Mammary epithelial cell (primary cell): ENCODE data around the gene CERS1.

Experiments
- CTCF ChIP-seq, 2 donors: IDR thresholded peaks in 1 of 2; conservative IDR thresholded peaks in 1 of 2; 2 replicates each; pipeline ENCODE4 v1.5.1; 2011 to 2012; ENCODE audit warnings: inconsistent platforms in 2 of 2, low read length in 2 of 2, mild to moderate bottlenecking in 2 of 2, control low read depth in 1 of 2, low read depth in 1 of 2; ENCODE audit not compliant: insufficient read depth in 1 of 2; ENCODE audit errors: extremely low read depth in 1 of 2
- EZH2 ChIP-seq: IDR thresholded peaks from 2 replicates; pipeline ENCODE4 v1.6.1; 2012; ENCODE audit warnings: low read length, inconsistent platforms, borderline replicate concordance

- TF ChIP-seq CTCF (conservative IDR thresholded peaks at IDR 0.05 in 1 of 2, IDR thresholded peaks at IDR 0.05 in 1 of 2; ENCODE audit: extremely low read depth in 1 of 2, insufficient read depth in 1 of 2, low read depth in 1 of 2, low read length in 2 of 2) = no peak
- no peak for TF ChIP-seq EZH2
Measured at GRCh38 chr19:18876865-18877264, 19.1 kb downstream of the CERS1 start.
